ENCODE results near the gene NAIF1. TPM values are rescaled to one million over a fixed set of nuclear protein-coding genes. Genes with fewer than 3 reads are reported as not detected.

Gene NAIF1
- total and polyA plus RNA-seq, 2 donors (not counting 3 experiments of a cell fraction or from before 2014, with no cell fraction given): 8.2 to 10.1 TPM

DNA sequence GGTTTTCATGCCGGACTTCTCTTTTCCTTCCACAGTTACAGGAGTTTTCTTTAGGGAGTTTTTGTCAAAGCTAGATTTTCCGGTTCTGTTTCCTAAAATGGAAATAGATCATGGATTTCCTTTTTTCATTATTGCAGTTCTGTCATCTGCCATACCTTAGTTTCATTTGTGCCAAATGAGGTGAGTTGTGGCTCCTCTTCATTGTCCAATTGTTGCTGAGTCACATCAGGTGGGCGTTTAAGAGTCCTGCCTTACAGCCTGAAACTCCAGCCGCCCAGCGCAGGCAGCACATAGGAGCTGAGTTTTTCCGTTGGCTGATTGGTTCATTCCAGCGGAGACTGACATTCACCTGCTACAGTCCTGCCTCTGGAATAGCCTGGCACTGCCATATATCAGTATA lies 15.0 kb upstream of the NAIF1 start:
- ChIA-PET CTCF (interaction anchor here (1.6 to 2.2 kb wide), 3 partner anchors 10 to 139 kb away, joined by 8 to 11 read pairs (median 10); no protein-coding TSS in a partner anchor), POLR2A (no interaction called here)
- no peaks in the 10 kb centered on the region for H3K9me1 ChIP-seq (replicated peaks; ENCODE audit: control insufficient read depth, extremely low read depth, insufficient read depth, low read length)
- no peaks in the 10 kb centered on the region for H3K27me3 ChIP-seq (ENCODE audit: control insufficient read depth in 2 of 2, insufficient read depth in 2 of 2, low read length in 2 of 2)
- DNase-seq (ENCODE audit: low read depth, low spot score): no peak
- TF ChIP-seq, protein P1, sequence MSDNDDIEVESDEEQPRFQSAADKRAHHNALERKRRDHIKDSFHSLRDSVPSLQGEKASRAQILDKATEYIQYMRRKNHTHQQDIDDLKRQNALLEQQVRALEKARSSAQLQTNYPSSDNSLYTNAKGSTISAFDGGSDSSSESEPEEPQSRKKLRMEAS (IDR thresholded peaks at IDR 0.05; ENCODE audit: insufficient read depth, insufficient read length): no peak
- TF ChIP-seq EZH2 (IDR thresholded peaks at IDR 0.05; ENCODE audit: borderline replicate concordance, low read depth, low read length, severe bottlenecking): no peak
- no peak overlapping the region for H3K9ac ChIP-seq (replicated peaks; ENCODE audit: extremely low read depth, insufficient read depth, low read length)
- no TSS peak for BruUV-seq (replicated peaks)
- no peak overlapping the region for H3K4me2 ChIP-seq (ENCODE audit: insufficient read depth, low read length)
- H3K4me3 ChIP-seq (replicated peaks in 1 of 3; ENCODE audit: insufficient read depth in 1 of 3, low read depth in 1 of 3, low read length in 3 of 3): no peak overlapping the region
- peaks cover 17% of the 10 kb centered on the region for H3K79me2 ChIP-seq (ENCODE audit: control insufficient read depth, insufficient read depth, low read length)
- H2AFZ ChIP-seq (ENCODE audit: low read depth, low read length): no peak overlapping the region
- H3K36me3 ChIP-seq (ENCODE audit: control insufficient read depth in 2 of 2, extremely low read depth in 1 of 2, insufficient read depth in 2 of 2, low read length in 2 of 2): no peaks in the 10 kb centered on the region
- no peaks in the 10 kb centered on the region for H3K9me3 ChIP-seq (replicated peaks; ENCODE audit: control insufficient read depth, insufficient read depth, low read length)
- no peaks in the 10 kb centered on the region for H4K20me1 ChIP-seq (replicated peaks; ENCODE audit: control insufficient read depth, extremely low read depth, insufficient read depth, low read length)
- intact Hi-C loops (cut with micrococcal nuclease) (loop anchor here (5.0 kb wide), 1 partner anchor 45 kb away; no protein-coding TSS in a partner anchor), dilution Hi-C loops (cut with MboI; ENCODE audit: extremely low pct_ligation_motif_present, low sequenced_read_pairs) (no loop called here)
- H3K27ac ChIP-seq (ENCODE audit: insufficient read depth, low read depth, low read length): no peak overlapping the region
- FAIRE-seq: no peak
- peaks cover 18% of the 10 kb centered on the region for H3K4me1 ChIP-seq (ENCODE audit: control insufficient read depth, extremely low read depth, insufficient read depth, low read length)

DNA sequence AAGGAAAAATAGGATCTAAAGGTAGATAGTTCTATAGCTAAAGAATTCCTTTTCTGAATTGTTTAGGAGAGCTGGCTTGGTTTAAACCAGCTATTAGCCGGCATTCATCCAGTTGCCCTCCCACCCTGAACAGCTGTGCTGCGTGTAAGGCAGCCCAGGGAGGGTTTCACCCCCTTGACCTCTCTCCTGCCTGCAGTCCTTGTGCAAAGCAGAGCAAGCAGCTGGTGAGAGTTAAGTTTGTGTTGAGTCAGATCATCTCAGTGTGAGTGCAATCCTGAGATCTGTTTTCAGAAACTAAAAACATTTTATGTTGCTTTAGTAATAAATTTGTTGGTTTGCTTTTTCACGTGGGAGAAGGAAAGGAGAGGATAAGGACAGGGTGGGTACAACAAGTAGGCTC lies 13.9 kb upstream of the NAIF1 start:
- Histone ChIP-seq H3K4me1 (ENCODE audit: control insufficient read depth, extremely low read depth, insufficient read depth, low read length) (peaks cover 18% of the 10 kb centered on the region), H3K9me1 (replicated peaks; ENCODE audit: control insufficient read depth, extremely low read depth, insufficient read depth, low read length) (no peaks in the 10 kb centered on the region), H4K20me1 (replicated peaks; ENCODE audit: control insufficient read depth, extremely low read depth, insufficient read depth, low read length) (no peaks in the 10 kb centered on the region), H3K9ac (replicated peaks; ENCODE audit: extremely low read depth, insufficient read depth, low read length) (no peak overlapping the region), H2AFZ (ENCODE audit: low read depth, low read length) (no peak overlapping the region), H3K4me2 (ENCODE audit: insufficient read depth, low read length) (no peak overlapping the region), H3K4me3 (replicated peaks in 1 of 3; ENCODE audit: insufficient read depth in 1 of 3, low read depth in 1 of 3, low read length in 3 of 3) (no peak overlapping the region), H3K27me3 (ENCODE audit: control insufficient read depth in 2 of 2, insufficient read depth in 2 of 2, low read length in 2 of 2) (no peaks in the 10 kb centered on the region), H3K36me3 (ENCODE audit: control insufficient read depth in 2 of 2, extremely low read depth in 1 of 2, insufficient read depth in 2 of 2, low read length in 2 of 2) (no peaks in the 10 kb centered on the region), H3K9me3 (replicated peaks; ENCODE audit: control insufficient read depth, insufficient read depth, low read length) (no peaks in the 10 kb centered on the region), H3K27ac (ENCODE audit: insufficient read depth, low read depth, low read length) (no peak overlapping the region), H3K79me2 (ENCODE audit: control insufficient read depth, insufficient read depth, low read length) (peaks cover 22% of the 10 kb centered on the region)
- DNase-seq (ENCODE audit: low read depth, low spot score): peak; percentile 41
- ChIA-PET POLR2A (interaction anchor here (1.6 kb wide), 1 partner anchor 13 kb away, joined by 3 read pairs; the partner anchor contains the start of genes NAIF1 and SLC25A25), CTCF (interaction anchor here (0.7 to 1.8 kb wide), 4 partner anchors 9 to 37 kb away, joined by 3 to 10 read pairs (median 8); no protein-coding TSS in a partner anchor)
- FAIRE-seq: no peak
- dilution Hi-C loops (cut with MboI; ENCODE audit: extremely low pct_ligation_motif_present, low sequenced_read_pairs) (no loop called here), intact Hi-C loops (cut with micrococcal nuclease) (loop anchor here (5.0 kb wide), 1 partner anchor 44 kb away; no protein-coding TSS in a partner anchor)
- TF ChIP-seq POLR2A (IDR thresholded peaks at IDR 0.05; ENCODE audit: low read depth, low read length): no peak
- TF ChIP-seq, protein P1 (IDR thresholded peaks at IDR 0.05; ENCODE audit: insufficient read depth, insufficient read length): no peak
- no peak for TF ChIP-seq FOS (IDR thresholded peaks at IDR 0.05; ENCODE audit: borderline replicate concordance, insufficient read depth, low read length)
- no peak for TF ChIP-seq GATA2 (IDR thresholded peaks at IDR 0.05; ENCODE audit: insufficient read depth, insufficient read length, low read depth, low read length)
- TF ChIP-seq, protein P2, sequence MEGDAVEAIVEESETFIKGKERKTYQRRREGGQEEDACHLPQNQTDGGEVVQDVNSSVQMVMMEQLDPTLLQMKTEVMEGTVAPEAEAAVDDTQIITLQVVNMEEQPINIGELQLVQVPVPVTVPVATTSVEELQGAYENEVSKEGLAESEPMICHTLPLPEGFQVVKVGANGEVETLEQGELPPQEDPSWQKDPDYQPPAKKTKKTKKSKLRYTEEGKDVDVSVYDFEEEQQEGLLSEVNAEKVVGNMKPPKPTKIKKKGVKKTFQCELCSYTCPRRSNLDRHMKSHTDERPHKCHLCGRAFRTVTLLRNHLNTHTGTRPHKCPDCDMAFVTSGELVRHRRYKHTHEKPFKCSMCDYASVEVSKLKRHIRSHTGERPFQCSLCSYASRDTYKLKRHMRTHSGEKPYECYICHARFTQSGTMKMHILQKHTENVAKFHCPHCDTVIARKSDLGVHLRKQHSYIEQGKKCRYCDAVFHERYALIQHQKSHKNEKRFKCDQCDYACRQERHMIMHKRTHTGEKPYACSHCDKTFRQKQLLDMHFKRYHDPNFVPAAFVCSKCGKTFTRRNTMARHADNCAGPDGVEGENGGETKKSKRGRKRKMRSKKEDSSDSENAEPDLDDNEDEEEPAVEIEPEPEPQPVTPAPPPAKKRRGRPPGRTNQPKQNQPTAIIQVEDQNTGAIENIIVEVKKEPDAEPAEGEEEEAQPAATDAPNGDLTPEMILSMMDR (IDR thresholded peaks at IDR 0.05; ENCODE audit: extremely low read depth in 1 of 2, insufficient read depth in 1 of 2, low read depth in 1 of 2, low read length in 2 of 2): no peak
- TF ChIP-seq MYC (IDR thresholded peaks at IDR 0.05; ENCODE audit: low read depth, low read length): no peak
- TF ChIP-seq JUN (IDR thresholded peaks at IDR 0.05; ENCODE audit: borderline replicate concordance, insufficient read depth, insufficient read length, low read depth): no peak
- TF ChIP-seq POLR2AphosphoS5 (IDR thresholded peaks at IDR 0.05; ENCODE audit: insufficient read depth, low read depth, low read length): no peak
- no peak for TF ChIP-seq EZH2 (IDR thresholded peaks at IDR 0.05; ENCODE audit: borderline replicate concordance, low read depth, low read length, severe bottlenecking)
- no TSS peak for BruUV-seq (replicated peaks)

Measured in endothelial cell of umbilical vein (primary cell).